A673 (cell line): ENCODE measurements around the gene HAND2. TPM values are rescaled to one million over a fixed set of nuclear protein-coding genes. Genes with fewer than 3 reads are reported as not detected.
A peak's percentile ranks its signal among the peaks of the same experiment; 100 is the strongest.

Experiments
- BruUV-seq: library from RNA; stranded (reverse); fragments of 400-500 nt; replicated peaks from 2 replicates; lab custom pipeline; 2021; lab: Mats Ljungman, UMichigan
- CTCF ChIA-PET: fragments of 300-600 bp; sonication (Branson Sonifier 250); formaldehyde crosslinking; loops from one replicate; lab custom pipeline; 2022; ENCODE audit warnings: antibody characterized with exemption; lab: Charles Lee
- POLR2A ChIA-PET: fragments of 300-600 bp; sonication (Branson Sonifier 250); formaldehyde crosslinking; loops from one replicate; lab custom pipeline; 2022; ENCODE audit warnings: antibody characterized with exemption; ENCODE audit not compliant: low non-redundant PET; lab: Charles Lee
- DNase-seq: peaks from one replicate; pipeline ENCODE4 v3.0.0-alpha.2; 2015; ENCODE audit warnings: low spot score
- H3K27ac ChIP-seq: fragments of 200-600 bp; sonication (generic); 2 replicates; pipeline ENCODE4 v1.5.1; 2016; ENCODE audit warnings: mixed run types, low read depth, mild to moderate bottlenecking, mixed read lengths, antibody characterized with exemption, low read length; ENCODE audit not compliant: poor library complexity, severe bottlenecking
- H3K27me3 ChIP-seq: fragments of 200-600 bp; sonication (generic); replicated peaks from 2 replicates; pipeline ENCODE4 v1.6.1; 2017; ENCODE audit warnings: mixed run types, low read depth, mild to moderate bottlenecking, mixed read lengths, antibody characterized with exemption, low read length; ENCODE audit not compliant: insufficient read depth, poor library complexity
- H3K36me3 ChIP-seq: fragments of 200-600 bp; sonication (generic); 2 replicates; pipeline ENCODE4 v1.6.1; 2016; ENCODE audit warnings: mixed run types, mild to moderate bottlenecking, mixed read lengths, antibody characterized with exemption, low read length; ENCODE audit not compliant: insufficient read depth, poor library complexity, severe bottlenecking
- H3K4me1 ChIP-seq: fragments of 200-600 bp; sonication (generic); 2 replicates; pipeline ENCODE4 v1.6.1; 2017; ENCODE audit warnings: mixed run types, mild to moderate bottlenecking, mixed read lengths, antibody characterized with exemption, low read length; ENCODE audit not compliant: insufficient read depth, poor library complexity, severe bottlenecking
- H3K4me3 ChIP-seq: fragments of 200-600 bp; sonication (generic); 2 replicates; pipeline ENCODE4 v1.5.1; 2016; ENCODE audit warnings: low read depth, mixed run types, mild to moderate bottlenecking, mixed read lengths, low read length; ENCODE audit not compliant: poor library complexity, severe bottlenecking
- H3K9me3 ChIP-seq: fragments of 200-600 bp; sonication (generic); 2 replicates; pipeline ENCODE4 v1.6.1; 2016; ENCODE audit warnings: mixed run types, low read depth, mild to moderate bottlenecking, mixed read lengths, antibody characterized with exemption, low read length; ENCODE audit not compliant: poor library complexity, severe bottlenecking
- CTCF ChIP-seq: fragments of 300-800, 200-600 bp; sonication (generic); conservative IDR thresholded peaks from 2 replicates; pipeline ENCODE4 v1.5.1; 2017; ENCODE audit warnings: low read depth, mild to moderate bottlenecking, antibody characterized with exemption, low read length, moderate library complexity, mixed read lengths
- EZH2 ChIP-seq: fragments of 200-600 bp; sonication (generic); IDR thresholded peaks from 2 replicates; pipeline ENCODE4 v1.6.1; 2017; ENCODE audit warnings: borderline replicate concordance, low read depth, mild to moderate bottlenecking, mixed read lengths, antibody characterized with exemption, low read length; ENCODE audit not compliant: poor library complexity, severe bottlenecking
- intact Hi-C: fragments of 100-400 bp; cut with micrococcal nuclease; formaldehyde crosslinking; loops from one replicate; pipeline ENCODE4 v1.10.0; 2022; ENCODE audit not compliant: unreplicated experiment
- total RNA-seq: library from RNA; stranded (reverse); gene quantifications from 2 replicates; pipeline ENCODE4 v1.2.3, GENCODE V29; 2021

The HAND2 gene
- total RNA-seq, 1 experiment from 2014 or later, result 24.0 TPM

- peak overlapping the region; percentile 48 for H3K27ac ChIP-seq
- BruUV-seq, result no TSS peak
- POLR2A ChIA-PET, result interaction anchor here (0.7 kb wide), 1 partner anchor 9 kb away, joined by 4 read pairs; the partner anchor contains the start of gene HAND2
- intact Hi-C loops, result no loop called here
- CTCF ChIA-PET, result interaction anchor here (0.6 to 0.7 kb wide), 2 partner anchors 8 to 29 kb away, joined by 3 read pairs; no protein-coding TSS in a partner anchor
- H3K27me3 ChIP-seq, result no peaks in the 10 kb centered on the region
- TF ChIP-seq EZH2 (no peak), CTCF (no peak)
- DNase-seq, result no peak
- H3K4me3 ChIP-seq, result peak overlapping the region; percentile 51
- H3K36me3 ChIP-seq, result no peaks in the 10 kb centered on the region
- no peaks in the 10 kb centered on the region for H3K9me3 ChIP-seq
- peaks cover 24% of the 10 kb centered on the region for H3K4me1 ChIP-seq
Measured at GRCh38 chr4:173538909-173539445, 8.9 kb upstream of the HAND2 start.

GRCh38 chr4:173538148-173538908 is 8.3 kb upstream of the HAND2 start:
- Histone ChIP-seq H3K36me3 (no peaks in the 10 kb centered on the region), H3K27ac (peak overlapping the region; percentile 48), H3K4me3 (peak overlapping the region; percentile 51), H3K9me3 (no peaks in the 10 kb centered on the region), H3K4me1 (peaks cover 24% of the 10 kb centered on the region), H3K27me3 (no peaks in the 10 kb centered on the region)
- TF ChIP-seq CTCF (no peak), EZH2 (no peak)
- CTCF ChIA-PET, result interaction anchor here (0.6 to 0.7 kb wide), 2 partner anchors 8 to 30 kb away, joined by 3 read pairs; no protein-coding TSS in a partner anchor
- POLR2A ChIA-PET, result interaction anchor here (0.7 kb wide), 1 partner anchor 8 kb away, joined by 4 read pairs; the partner anchor contains the start of gene HAND2
- peak; percentile 71 for DNase-seq
- no TSS peak for BruUV-seq
- intact Hi-C loops, result no loop called here

- H3K36me3 ChIP-seq, result no peaks in the 10 kb centered on the region
- peaks cover 24% of the 10 kb centered on the region for H3K4me1 ChIP-seq
- H3K4me3 ChIP-seq, result peak overlapping the region; percentile 51
- H3K9me3 ChIP-seq, result no peaks in the 10 kb centered on the region
- no peak for DNase-seq
- ChIA-PET POLR2A (no interaction called here), CTCF (no interaction called here)
- intact Hi-C loops, result no loop called here
- H3K27me3 ChIP-seq, result no peaks in the 10 kb centered on the region
- no TSS peak for BruUV-seq
- TF ChIP-seq CTCF (no peak), EZH2 (no peak)
- H3K27ac ChIP-seq, result peak overlapping the region; percentile 48
Measured at GRCh38 chr4:173537613-173538147, 7.7 kb upstream of the HAND2 start.
